Stomach (tissue), 4 donors: Measurements from ENCODE around the gene PTPRD.

Source experiments
- CTCF ChIP-seq, 7 experiments: fragments of 450-650 bp in 4 of 7; fragments of 200-600 bp in 3 of 7; sonication (generic) in 3 of 7; IDR thresholded peaks; one replicate each; pipeline ENCODE4 v1.5.1; 2016 to 2019; ENCODE audit warnings: antibody characterized with exemption in 7 of 7, control low read depth in 2 of 7, mild to moderate bottlenecking in 1 of 7
- EP300 ChIP-seq: sonication (generic); formaldehyde crosslinking; IDR thresholded peaks from one replicate; pipeline ENCODE4 v1.6.1; 2017; ENCODE audit warnings: antibody characterized with exemption
- POLR2A ChIP-seq, 4 donors: fragments of 450-650 bp; IDR thresholded peaks; one replicate each; pipeline ENCODE4 v1.6.1; 2016; ENCODE audit warnings: antibody characterized with exemption in 4 of 4, control low read depth in 2 of 4, mild to moderate bottlenecking in 1 of 4, moderate library complexity in 1 of 4
- POLR2AphosphoS5 ChIP-seq, 3 donors: sonication (generic); formaldehyde crosslinking; IDR thresholded peaks; one replicate each; pipeline ENCODE4 v1.6.1; 2016; ENCODE audit warnings: antibody characterized with exemption in 3 of 3

- no peak for TF ChIP-seq CTCF (IDR thresholded peaks at IDR 0.05)
- TF ChIP-seq POLR2A (IDR thresholded peaks at IDR 0.05) = no peak
- TF ChIP-seq POLR2AphosphoS5 (IDR thresholded peaks at IDR 0.05) = no peak
- no peak for TF ChIP-seq EP300
These were observed 1883.9 kb downstream of the PTPRD start for GRCh38 chr9:8728910-8729309.
